ENCODE measurements around the gene GMDS. TPM values are rescaled to one million over a fixed set of nuclear protein-coding genes. Genes with fewer than 3 reads are reported as not detected.

Gene GMDS
- total and polyA plus RNA-seq, 2 of the 4 experiments (the other 2 are of a cell fraction), result 7.3 to 21.9 TPM

DNA sequence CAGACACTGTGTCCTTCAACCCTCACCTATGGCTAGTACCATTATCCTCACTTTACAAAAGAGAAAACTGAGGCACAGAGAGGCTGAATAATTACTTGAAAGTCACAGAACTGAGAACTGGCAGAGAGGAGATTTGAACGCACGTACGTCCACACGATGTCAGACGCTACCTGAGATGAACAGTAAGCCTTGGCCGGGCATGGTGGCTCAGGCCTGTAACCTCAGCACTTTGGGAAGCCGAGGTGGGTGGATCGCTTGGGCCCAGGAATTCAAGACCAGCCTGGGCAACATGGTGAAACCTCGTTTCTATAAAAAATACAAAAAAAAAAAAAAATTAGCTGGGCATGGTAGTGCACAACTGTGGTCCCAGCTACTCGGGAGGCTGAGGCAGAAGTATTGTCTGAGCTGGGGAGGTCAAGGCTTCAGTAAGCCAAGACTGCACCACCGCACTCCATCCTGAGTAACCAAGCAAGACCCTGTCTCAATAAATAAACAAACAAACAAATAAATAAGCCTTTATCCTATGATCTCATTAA is 20.5 kb downstream of the GMDS start (continued):
- TF ChIP-seq RCOR1 (IDR thresholded peaks at IDR 0.05; ENCODE audit: insufficient replicate concordance, low read length), result no peak
- TF ChIP-seq, protein P1, sequence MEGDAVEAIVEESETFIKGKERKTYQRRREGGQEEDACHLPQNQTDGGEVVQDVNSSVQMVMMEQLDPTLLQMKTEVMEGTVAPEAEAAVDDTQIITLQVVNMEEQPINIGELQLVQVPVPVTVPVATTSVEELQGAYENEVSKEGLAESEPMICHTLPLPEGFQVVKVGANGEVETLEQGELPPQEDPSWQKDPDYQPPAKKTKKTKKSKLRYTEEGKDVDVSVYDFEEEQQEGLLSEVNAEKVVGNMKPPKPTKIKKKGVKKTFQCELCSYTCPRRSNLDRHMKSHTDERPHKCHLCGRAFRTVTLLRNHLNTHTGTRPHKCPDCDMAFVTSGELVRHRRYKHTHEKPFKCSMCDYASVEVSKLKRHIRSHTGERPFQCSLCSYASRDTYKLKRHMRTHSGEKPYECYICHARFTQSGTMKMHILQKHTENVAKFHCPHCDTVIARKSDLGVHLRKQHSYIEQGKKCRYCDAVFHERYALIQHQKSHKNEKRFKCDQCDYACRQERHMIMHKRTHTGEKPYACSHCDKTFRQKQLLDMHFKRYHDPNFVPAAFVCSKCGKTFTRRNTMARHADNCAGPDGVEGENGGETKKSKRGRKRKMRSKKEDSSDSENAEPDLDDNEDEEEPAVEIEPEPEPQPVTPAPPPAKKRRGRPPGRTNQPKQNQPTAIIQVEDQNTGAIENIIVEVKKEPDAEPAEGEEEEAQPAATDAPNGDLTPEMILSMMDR (conservative IDR thresholded peaks at IDR 0.05; ENCODE audit: low read depth, low read length), result no peak

DNA sequence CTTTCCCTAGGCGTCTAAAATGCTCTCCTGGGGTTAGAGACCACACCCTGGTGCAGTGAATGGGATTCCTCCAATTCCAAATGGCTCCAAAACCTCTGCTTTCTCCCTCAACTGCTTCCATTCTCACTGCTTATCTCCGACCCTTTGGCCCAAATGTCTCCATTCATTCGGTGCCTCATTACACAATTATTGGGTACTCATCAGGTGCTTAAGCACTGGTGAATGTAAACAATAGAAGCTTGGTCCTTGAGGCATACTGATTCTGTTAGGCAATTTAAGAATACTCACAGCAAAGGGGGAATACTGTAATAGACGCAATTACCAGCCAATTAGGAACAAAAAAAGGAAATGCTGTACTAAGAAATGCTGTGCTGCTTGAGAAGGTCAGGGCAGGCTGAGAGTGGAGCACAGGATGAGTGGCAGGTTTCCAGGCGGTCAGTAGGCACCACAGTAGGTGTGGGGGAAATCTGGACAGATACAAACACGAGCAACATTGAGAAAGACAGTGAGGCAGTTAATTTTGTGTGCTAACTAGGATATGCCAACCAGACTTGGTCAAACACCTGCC is 23.0 kb downstream of the GMDS start:
- Histone ChIP-seq H3K56ac (ENCODE audit: extremely low read depth, insufficient read depth, low read length) (no peak overlapping the region), H2BK20ac (ENCODE audit: low read depth, low read length) (no peak overlapping the region), H2AFZ (replicated peaks; ENCODE audit: low read length, poor library complexity) (no peak overlapping the region), H3K4ac (ENCODE audit: low read depth, low read length) (no peak overlapping the region), H4K8ac (ENCODE audit: low read depth in 2 of 2, low read length in 2 of 2) (0 out of 4 replicates have a peak overlapping the region, but pooled peaks of 1 of the 2 experiments have one; percentile 17), H3K27ac (ENCODE audit: insufficient read depth, low read length) (no peak overlapping the region), H3K4me3 (ENCODE audit: insufficient read depth, low read depth, low read length) (0 out of 2 replicates have a peak overlapping the region, but pooled peaks have one; percentile 38), H3K4me1 (ENCODE audit: control insufficient read depth, insufficient read depth, low read length) (peaks cover 4% of the 10 kb centered on the region; the same call in 1 of the 2 replicates), H4K5ac (ENCODE audit: low read depth, low read length) (no peak overlapping the region; the same call in 1 of the 2 replicates), H2BK5ac (ENCODE audit: low read depth, low read length, poor library complexity, severe bottlenecking) (no peak overlapping the region), H4K20me1 (ENCODE audit: insufficient read depth, low read length) (no peaks in the 10 kb centered on the region), H3K36me3 (ENCODE audit: control insufficient read depth, insufficient read depth, low read length) (no peaks in the 10 kb centered on the region), H3K9me1 (ENCODE audit: insufficient read depth, low read length) (no peaks in the 10 kb centered on the region), H3K79me1 (ENCODE audit: low read depth in 1 of 2, low read length in 2 of 2) (peaks cover 11 to 14% of the 10 kb centered on the region in 2 experiments; a peak in 3 of 4 replicates), H3K9me3 (ENCODE audit: control insufficient read depth, insufficient read depth, low read length) (no peaks in the 10 kb centered on the region), H3K27me3 (ENCODE audit: control insufficient read depth, insufficient read depth, low read length) (no peaks in the 10 kb centered on the region), H2AK5ac (ENCODE audit: low read depth, low read length) (no peak overlapping the region), H2AK9ac (replicated peaks; ENCODE audit: low read depth, low read length, poor library complexity) (no peak overlapping the region), H3K14ac (replicated peaks; ENCODE audit: low read depth, low read length) (no peak overlapping the region), H4K91ac (ENCODE audit: insufficient read depth, low read depth, low read length) (no peak overlapping the region), H3K9ac (ENCODE audit: low read depth, low read length) (no peak overlapping the region), H3K18ac (ENCODE audit: low read depth, low read length) (no peak overlapping the region), H2BK120ac (ENCODE audit: low read depth, low read length) (no peak overlapping the region), H3K23ac (ENCODE audit: low read depth, low read length) (no peak overlapping the region), H3K4me2 (ENCODE audit: low read depth, low read length) (peak overlapping the region; percentile 89), H2BK15ac (ENCODE audit: low read depth, low read length) (no peak overlapping the region)
- dilution Hi-C loops (cut with HindIII; ENCODE audit: low sequenced_read_pairs, unreplicated experiment), result no loop called here
- in situ Hi-C loops (cut with MboI; ENCODE audit: low sequenced_read_pairs), result no loop called here
- WGBS, 2 experiments (ENCODE audit: extremely low coverage in 2 of 2, insufficient read length in 1 of 2), result 83% methylated on average over 1 of the region's 6 CpGs; no CpG with 5 or more reads in 1 of the 2 experiments
- ATAC-seq (ENCODE audit: low read depth), result no peak
- intact Hi-C loops (cut with micrococcal nuclease), result no loop called here
- DNase-seq, result no peak
- CTCF ChIA-PET, result interaction anchor here (1.1 kb wide), 1 partner anchor 9 kb away, joined by 4 read pairs; no protein-coding TSS in a partner anchor
- POLR2A ChIA-PET (ENCODE audit: unreplicated experiment), result no interaction called here
- BruUV-seq (replicated peaks), result no TSS peak
- TF ChIP-seq, protein P2, sequence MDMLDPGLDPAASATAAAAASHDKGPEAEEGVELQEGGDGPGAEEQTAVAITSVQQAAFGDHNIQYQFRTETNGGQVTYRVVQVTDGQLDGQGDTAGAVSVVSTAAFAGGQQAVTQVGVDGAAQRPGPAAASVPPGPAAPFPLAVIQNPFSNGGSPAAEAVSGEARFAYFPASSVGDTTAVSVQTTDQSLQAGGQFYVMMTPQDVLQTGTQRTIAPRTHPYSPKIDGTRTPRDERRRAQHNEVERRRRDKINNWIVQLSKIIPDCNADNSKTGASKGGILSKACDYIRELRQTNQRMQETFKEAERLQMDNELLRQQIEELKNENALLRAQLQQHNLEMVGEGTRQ (IDR thresholded peaks at IDR 0.05; ENCODE audit: low read depth, low read length), result no peak
- TF ChIP-seq POLR2A (IDR thresholded peaks at IDR 0.05; ENCODE audit: low read depth, low read length) (no peak), BHLHE40 (IDR thresholded peaks at IDR 0.05; ENCODE audit: low read depth, low read length) (no peak), FOS (IDR thresholded peaks at IDR 0.05; ENCODE audit: low read depth, low read length) (no peak), MAZ (IDR thresholded peaks at IDR 0.05; ENCODE audit: borderline replicate concordance, low read depth, low read length) (no peak), RAD21 (IDR thresholded peaks at IDR 0.05; ENCODE audit: low read length) (no peak), RCOR1 (IDR thresholded peaks at IDR 0.05; ENCODE audit: insufficient replicate concordance, low read length) (no peak), MAFK (IDR thresholded peaks at IDR 0.05; ENCODE audit: low read depth, low read length) (no peak), MXI1 (IDR thresholded peaks at IDR 0.05; ENCODE audit: borderline replicate concordance, low read depth, low read length) (no peak), CHD1 (IDR thresholded peaks at IDR 0.05; ENCODE audit: low read depth, low read length) (no peak)
- TF ChIP-seq, protein P1 (conservative IDR thresholded peaks at IDR 0.05; ENCODE audit: low read depth, low read length), result no peak
